IPS-NIHi11 (cell line): ENCODE measurements around the gene SLC8B1.
A peak's percentile ranks its signal among the peaks of the same experiment; 100 is the strongest.

Experiments used
- DNase-seq: peaks from one replicate; pipeline ENCODE4 v3.0.0; 2012; ENCODE audit warnings: mixed read lengths, low spot score

The SLC8B1 gene

GRCh38 chr12:113292547-113292946, 42.4 kb downstream of the SLC8B1 start:
- DNase-seq, result no peak

- no peak for DNase-seq
Observed at GRCh38 chr12:113292091-113292490, 42.8 kb downstream of the SLC8B1 start.

DNA sequence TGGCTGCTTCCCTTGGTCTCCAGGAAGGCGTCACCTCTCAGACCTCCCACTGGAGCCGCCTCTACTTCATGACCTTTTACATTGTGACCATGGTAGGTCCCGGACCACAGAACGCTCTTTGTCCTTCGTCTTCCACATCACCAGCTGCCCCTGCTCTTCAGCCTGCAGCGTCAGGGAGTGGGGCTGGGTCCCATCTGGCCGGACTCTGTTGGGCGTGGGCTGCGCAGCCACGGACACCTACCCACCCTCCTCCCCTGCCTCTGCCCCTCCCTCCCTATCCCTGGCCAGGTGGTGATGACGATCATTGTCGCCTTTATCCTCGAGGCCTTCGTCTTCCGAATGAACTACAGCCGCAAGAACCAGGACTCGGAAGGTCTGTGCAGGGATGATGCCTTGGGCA, 43.3 kb downstream of the SLC8B1 start:
- no peak for DNase-seq

DNA sequence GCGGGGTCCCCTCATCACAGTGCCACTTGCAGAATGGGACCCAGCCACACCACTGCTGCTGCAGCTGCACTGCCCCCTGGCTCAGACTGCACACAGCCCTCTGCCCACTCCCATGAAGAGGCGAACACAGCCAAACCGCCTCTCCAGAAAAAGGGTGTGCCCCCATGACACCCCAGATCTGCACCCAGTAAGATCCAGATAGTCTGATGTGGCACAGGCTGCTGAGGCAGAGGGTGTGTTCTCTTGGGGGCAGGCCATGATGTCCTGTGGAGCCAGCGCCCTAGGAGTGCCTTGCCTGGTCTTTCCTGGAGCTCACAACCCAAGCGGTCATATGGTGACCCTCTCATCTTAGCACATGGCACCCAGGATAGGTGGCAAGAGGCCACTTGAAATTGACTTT, 44.4 kb downstream of the SLC8B1 start:
- DNase-seq, result no peak

DNA sequence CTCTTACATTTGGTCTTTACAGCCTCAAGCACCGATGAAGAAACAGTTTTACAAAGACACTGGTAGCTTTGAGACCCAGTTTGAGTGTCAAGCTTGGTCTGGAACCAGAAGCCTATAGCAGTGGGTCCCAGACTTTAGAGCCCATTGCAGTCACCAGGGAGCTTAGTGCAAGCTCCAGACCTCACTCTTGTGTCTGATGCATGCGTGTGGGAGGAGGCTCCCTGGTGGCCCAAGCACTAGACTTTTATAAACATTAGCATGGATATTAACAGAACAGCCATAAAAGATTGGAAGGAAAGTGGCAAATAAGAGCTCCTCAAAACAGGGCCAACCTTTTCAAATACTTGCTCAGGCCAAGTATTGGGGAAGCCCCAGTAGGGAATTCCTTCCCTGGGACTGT, 45.5 kb downstream of the SLC8B1 start:
- no peak for DNase-seq

GRCh38 chr12:113287899-113288282, 47.0 kb downstream of the SLC8B1 start:
- DNase-seq, result no peak

DNA sequence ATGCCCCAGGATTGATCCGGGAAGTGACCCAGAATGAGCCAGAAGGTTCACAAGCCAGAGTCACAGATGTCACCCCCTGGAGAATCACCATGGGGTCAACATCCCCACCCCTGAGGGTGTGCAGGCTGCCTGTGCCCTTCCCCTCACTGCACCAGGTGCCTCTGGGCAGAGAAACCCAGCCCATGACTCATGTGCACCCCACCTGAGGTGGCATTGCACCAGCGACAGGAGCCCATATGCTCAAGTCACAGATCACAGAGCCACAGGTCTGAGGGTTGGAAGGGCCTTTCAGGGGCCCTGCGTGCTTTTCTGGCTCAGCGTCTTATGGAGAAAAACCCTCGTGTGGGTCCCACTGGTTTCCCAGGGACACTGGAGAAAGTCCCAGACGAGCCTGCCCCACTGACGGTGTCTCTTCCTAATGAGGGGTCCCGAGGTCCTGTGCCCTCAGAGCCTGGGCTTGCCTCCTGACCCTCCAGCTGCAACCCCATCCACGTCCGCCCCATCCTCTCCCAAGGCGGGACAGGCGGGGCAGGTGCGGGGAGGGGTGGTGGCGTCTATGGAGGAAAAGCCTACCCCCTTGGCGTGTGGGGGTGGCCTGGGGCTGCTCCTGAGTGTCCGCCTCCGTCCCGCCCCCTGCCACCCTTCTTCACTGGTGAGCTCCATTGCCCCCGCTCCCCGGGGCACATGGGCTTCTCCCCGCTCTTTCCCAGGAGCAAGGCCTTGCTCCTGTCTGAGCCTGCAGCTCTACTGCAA, 47.6 kb downstream of the SLC8B1 start:
- DNase-seq, result no peak

DNA sequence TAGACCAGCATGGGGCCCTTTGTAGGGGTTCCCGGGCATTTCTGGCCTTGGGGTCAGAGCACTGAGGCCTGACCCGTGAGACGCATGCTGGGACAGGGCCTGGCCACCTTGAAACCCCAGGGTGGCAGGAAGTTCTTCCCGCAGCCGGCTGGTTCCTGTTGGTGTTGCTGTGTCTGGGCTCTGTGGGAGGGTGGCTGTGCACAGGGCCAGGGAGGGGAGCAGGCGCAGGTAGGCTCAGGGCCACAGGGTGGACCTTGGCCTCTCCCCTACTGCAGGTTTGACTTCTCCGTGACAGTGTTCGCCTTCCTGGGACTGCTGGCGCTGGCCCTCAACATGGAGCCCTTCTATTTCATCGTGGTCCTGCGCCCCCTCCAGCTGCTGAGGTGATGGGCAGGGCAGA, 48.2 kb downstream of the SLC8B1 start:
- no peak for DNase-seq

- DNase-seq, result no peak
Observed at GRCh38 chr12:113285679-113286610, 49.0 kb downstream of the SLC8B1 start.

DNA sequence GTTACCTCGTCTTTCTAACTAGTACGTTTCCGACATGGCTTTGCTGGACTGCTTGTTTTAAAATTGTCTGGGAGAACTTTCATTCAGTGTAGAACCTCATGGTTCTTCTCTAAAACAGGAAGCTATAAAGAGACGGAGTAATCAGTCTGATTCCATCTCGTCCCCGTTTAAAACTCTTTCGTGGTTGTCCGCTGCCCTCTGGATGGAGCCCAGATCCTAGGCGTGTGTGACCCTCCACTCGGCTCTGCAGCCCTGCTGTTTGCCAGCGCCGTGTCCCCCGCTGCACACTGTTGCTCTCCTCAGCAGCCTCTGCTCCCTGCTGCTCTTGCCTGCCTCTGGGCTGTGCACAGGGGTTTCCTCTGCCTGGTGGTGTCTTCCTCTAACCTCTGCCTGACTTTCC, 50.2 kb downstream of the SLC8B1 start:
- no peak for DNase-seq

DNA sequence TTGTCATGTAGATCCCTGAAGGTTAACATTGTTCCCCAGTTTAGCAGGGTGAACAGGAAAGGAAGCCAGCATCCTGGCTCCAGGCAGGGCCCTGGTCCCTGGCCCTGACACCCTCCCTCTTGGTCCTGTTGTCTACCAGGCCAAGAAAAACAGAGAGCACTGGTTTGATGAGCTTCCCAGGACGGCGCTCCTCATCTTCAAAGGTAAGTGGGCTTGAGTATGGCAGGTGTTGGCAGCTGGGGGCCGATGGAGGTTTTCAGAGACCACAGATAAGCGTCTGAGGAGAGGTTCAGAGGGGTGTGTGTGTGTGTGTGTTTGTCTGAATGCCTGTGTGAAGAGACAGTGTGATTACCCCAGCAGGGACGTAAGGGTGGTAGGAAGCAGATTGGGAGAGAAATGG, 56.3 kb downstream of the SLC8B1 start:
- DNase-seq, result peak; percentile 1

- DNase-seq, result no peak
Observed at GRCh38 chr12:113278141-113278540, 56.8 kb downstream of the SLC8B1 start.

GRCh38 chr12:113277511-113277910, 57.4 kb downstream of the SLC8B1 start:
- DNase-seq, result peak; percentile 1

- DNase-seq, result no peak
Observed at GRCh38 chr12:113276946-113277500, 57.9 kb downstream of the SLC8B1 start.

DNA sequence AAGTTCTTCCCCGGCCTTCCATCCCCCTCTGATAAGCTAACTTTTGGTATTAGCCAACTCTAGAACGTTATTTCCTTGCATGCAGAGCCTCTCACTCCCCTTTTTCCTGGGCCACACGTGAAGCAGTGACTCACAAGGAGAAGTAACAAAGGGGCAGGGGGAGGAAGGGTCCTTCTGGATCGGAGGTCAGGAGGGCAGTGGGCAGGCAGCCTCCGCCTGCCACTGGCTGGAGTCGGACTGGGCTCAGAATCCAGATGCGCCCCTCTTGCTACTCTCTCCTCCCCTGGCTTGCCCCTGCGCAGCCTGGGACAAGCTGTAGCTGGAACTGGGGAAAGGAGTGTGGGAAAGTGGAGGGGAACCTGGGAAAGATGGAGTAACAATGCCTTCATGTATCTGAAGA, 58.6 kb downstream of the SLC8B1 start:
- DNase-seq, result no peak

- DNase-seq, result peak; percentile 2
Observed at GRCh38 chr12:113274848-113275247, 60.1 kb downstream of the SLC8B1 start.

GRCh38 chr12:113273053-113273725, 61.7 kb downstream of the SLC8B1 start:
- DNase-seq, result no peak

DNA sequence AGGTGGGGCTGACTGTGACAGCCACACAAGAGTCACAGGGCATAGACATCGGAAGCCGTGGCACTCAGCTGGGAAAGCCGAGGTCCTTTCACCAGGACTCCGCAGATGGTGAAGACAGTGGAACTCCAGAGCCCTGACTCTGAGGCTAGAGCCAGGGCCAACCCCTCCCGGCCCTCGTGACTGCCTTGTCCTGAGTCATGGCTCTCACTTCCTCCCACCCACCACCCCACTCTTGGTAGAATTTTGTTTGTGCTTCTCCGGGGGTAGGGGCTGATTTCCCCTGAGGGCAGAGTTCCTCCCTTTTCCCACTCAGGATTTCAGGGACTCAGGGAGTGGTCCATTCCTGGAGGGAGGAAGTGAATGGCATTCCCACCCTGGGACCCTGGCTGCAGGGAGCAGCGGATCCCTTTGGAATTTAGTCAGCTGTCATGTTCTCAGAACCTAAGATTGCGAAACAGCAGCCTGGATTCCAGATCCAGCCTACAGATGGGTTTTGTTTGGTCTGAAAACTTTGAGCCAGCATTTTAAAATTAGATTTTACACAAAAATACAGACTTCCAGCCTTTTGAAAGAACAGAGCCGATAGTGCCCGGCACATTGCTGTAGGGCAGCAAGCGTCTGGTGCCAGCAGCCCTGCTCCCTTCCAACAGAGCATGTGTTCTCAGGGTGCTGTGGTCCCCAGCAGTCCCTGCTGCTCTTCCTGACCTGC, 62.9 kb downstream of the SLC8B1 start:
- no peak for DNase-seq

GRCh38 chr12:113271466-113271852, 63.5 kb downstream of the SLC8B1 start:
- DNase-seq, result no peak

GRCh38 chr12:113270709-113271009, 64.2 kb downstream of the SLC8B1 start:
- DNase-seq, result no peak

GRCh38 chr12:113269257-113269943, 65.5 kb downstream of the SLC8B1 start:
- DNase-seq, result no peak
